Neural cell (in vitro differentiated cells): Measurements from ENCODE around the gene KRR1. TPM values are rescaled to one million over a fixed set of nuclear protein-coding genes. Genes with fewer than 3 reads are reported as not detected.

Experiments used
- H2AFZ ChIP-seq: fragments of 200-600, 300-800 bp; sonication (generic), shearing (Covaris generic); 2 replicates; pipeline ENCODE4 v1.6.0; 2014; ENCODE audit warnings: low read depth, mild to moderate bottlenecking, antibody characterized with exemption, low read length, moderate library complexity
- H3F3A ChIP-seq: fragments of 200-600 bp; shearing (Covaris generic); 2 replicates; pipeline ENCODE4 v1.6.1; 2016; ENCODE audit warnings: mild to moderate bottlenecking, moderate library complexity, mixed read lengths, antibody characterized with exemption, low read length; ENCODE audit not compliant: insufficient read depth, poor library complexity, severe bottlenecking
- H3K27ac ChIP-seq: fragments of 200-600, 300-800 bp; sonication (generic), shearing (Covaris generic); 2 replicates; pipeline ENCODE4 v1.5.1; 2014; ENCODE audit warnings: mild to moderate bottlenecking, low read length, moderate library complexity
- H3K27me3 ChIP-seq: fragments of 300-800, 200-600 bp; sonication (generic), shearing (Covaris generic); 2 replicates; pipeline ENCODE4 v1.6.0; 2014; ENCODE audit warnings: mild to moderate bottlenecking, low read depth, low read length, moderate library complexity; ENCODE audit not compliant: insufficient read depth
- H3K36me3 ChIP-seq: fragments of 300-800, 200-600 bp; sonication (generic), shearing (Covaris generic); 2 replicates; pipeline ENCODE4 v1.5.1; 2014; ENCODE audit warnings: mild to moderate bottlenecking, antibody characterized with exemption, low read length, moderate library complexity; ENCODE audit not compliant: insufficient read depth
- H3K4me2 ChIP-seq: fragments of 300-800, 200-600 bp; sonication (generic), shearing (Covaris generic); 2 replicates; pipeline ENCODE4 v1.6.0; 2014; ENCODE audit warnings: mild to moderate bottlenecking, low read length
- H3K4me3 ChIP-seq: fragments of 300-800, 200-600 bp; sonication (generic), shearing (Covaris generic); 2 replicates; pipeline ENCODE4 v1.5.1; 2014; ENCODE audit warnings: mild to moderate bottlenecking, low read length, moderate library complexity
- H3K79me2 ChIP-seq: fragments of 200-600 bp; shearing (Covaris generic); replicated peaks from 2 replicates; pipeline ENCODE4 v1.6.0; 2014; ENCODE audit warnings: mild to moderate bottlenecking, low read length, moderate library complexity; ENCODE audit not compliant: insufficient read depth
- H3K9ac ChIP-seq: fragments of 300-800, 200-600 bp; sonication (generic), shearing (Covaris generic); 2 replicates; pipeline ENCODE4 v1.6.1; 2016; ENCODE audit warnings: mild to moderate bottlenecking, low read length, mixed read lengths
- H3K9me2 ChIP-seq: fragments of 200-600 bp; shearing (Covaris generic); 2 replicates; pipeline ENCODE4 v1.6.1; 2016; ENCODE audit warnings: mild to moderate bottlenecking, low read length, mixed read lengths; ENCODE audit not compliant: insufficient read depth
- H3K9me3 ChIP-seq: fragments of 200-600, 300-800 bp; sonication (generic), shearing (Covaris generic); 2 replicates; pipeline ENCODE4 v1.6.1; 2016; ENCODE audit warnings: mild to moderate bottlenecking, mixed run types, low read length, moderate library complexity, mixed read lengths
- H4K20me1 ChIP-seq: fragments of 200-600 bp; shearing (Covaris generic); 2 replicates; pipeline ENCODE4 v1.6.1; 2016; ENCODE audit warnings: mild to moderate bottlenecking, mixed run types; ENCODE audit not compliant: insufficient read depth
- CTCF ChIP-seq: fragments of 450-650 bp; IDR thresholded peaks from 2 replicates; pipeline ENCODE4 v1.5.1; 2014; ENCODE audit warnings: antibody characterized with exemption, mild to moderate bottlenecking, moderate library complexity; ENCODE audit not compliant: poor library complexity, severe bottlenecking
- EP300 ChIP-seq: fragments of 450-650 bp; conservative IDR thresholded peaks from 2 replicates; pipeline ENCODE4 v1.6.1; 2014; ENCODE audit warnings: antibody characterized with exemption, mild to moderate bottlenecking, moderate library complexity; ENCODE audit not compliant: poor library complexity, severe bottlenecking
- EZH2 ChIP-seq: fragments of 200-600, 300-800 bp; shearing (Covaris generic), sonication (generic); IDR thresholded peaks from 2 replicates; pipeline ENCODE4 v1.6.1; 2014; ENCODE audit warnings: antibody characterized with exemption, low read length, borderline replicate concordance, mild to moderate bottlenecking; ENCODE audit not compliant: insufficient read depth, poor library complexity, severe bottlenecking
- MXI1 ChIP-seq: fragments of 450-650 bp; conservative IDR thresholded peaks from 2 replicates; pipeline ENCODE4 v1.6.1; 2014; ENCODE audit warnings: antibody characterized with exemption, mild to moderate bottlenecking; ENCODE audit not compliant: poor library complexity, severe bottlenecking
- POLR2AphosphoS5 ChIP-seq: IDR thresholded peaks from 2 replicates; pipeline ENCODE4 v1.6.1; 2012
- RAD21 ChIP-seq: fragments of 450-650 bp; conservative IDR thresholded peaks from 2 replicates; pipeline ENCODE4 v1.6.1; 2014; ENCODE audit warnings: antibody characterized with exemption, mild to moderate bottlenecking, moderate library complexity
- REST ChIP-seq: IDR thresholded peaks from 2 replicates; pipeline ENCODE4 v1.6.1; 2012; ENCODE audit warnings: borderline replicate concordance
- SMC3 ChIP-seq: fragments of 450-650 bp; conservative IDR thresholded peaks from 2 replicates; pipeline ENCODE4 v1.6.1; 2014; ENCODE audit warnings: antibody characterized with exemption, mild to moderate bottlenecking, moderate library complexity; ENCODE audit not compliant: poor library complexity
- TAF1 ChIP-seq: IDR thresholded peaks from 2 replicates; pipeline ENCODE4 v1.6.1; 2012; ENCODE audit warnings: low read depth
- polyA minus RNA-seq: library from RNA; depleted of rRNA, polyadenylated mRNA; stranded (reverse); fragments of >200 nt; gene quantifications from 2 replicates; pipeline ENCODE4 v1.2.3, GENCODE V29; 2014
- polyA plus RNA-seq: library from polyadenylated mRNA; depleted of rRNA; stranded (reverse); fragments of >200 nt; gene quantifications from 2 replicates; pipeline ENCODE4 v1.2.3, GENCODE V29; 2014

The KRR1 gene
- 60.9 and 74.5 TPM in 2 replicates for polyA plus RNA-seq
- polyA minus RNA-seq = 65.5 and 93.1 TPM in 2 replicates

- Histone ChIP-seq H3K9me3 (no peaks in the 10 kb centered on the region), H3K4me2 (peak within 1 kb of the TSS; percentile 85), H3K27ac (peak within 1 kb of the TSS; percentile 73), H2AFZ (peak within 1 kb of the TSS; percentile 95), H3K9me2 (no peaks in the 10 kb centered on the region), H3F3A (no peaks in the 10 kb centered on the region), H3K79me2 (peaks cover 19% of the 10 kb centered on the region), H4K20me1 (no peaks in the 10 kb centered on the region), H3K27me3 (no peaks in the 10 kb centered on the region), H3K36me3 (no peaks in the 10 kb centered on the region), H3K4me3 (peak within 1 kb of the TSS; percentile 86), H3K9ac (peak within 1 kb of the TSS; percentile 78)
- TF ChIP-seq REST = peak; percentile 95
- TF ChIP-seq TAF1 = peak; percentile 86
- TF ChIP-seq SMC3 = peak; percentile 55
- peak; percentile 86 for TF ChIP-seq POLR2AphosphoS5
- peak; percentile 61 for TF ChIP-seq EP300
- peak; percentile 92 for TF ChIP-seq MXI1
- TF ChIP-seq EZH2 = no peak
- peak; percentile 54 for TF ChIP-seq RAD21
- peak; percentile 37 for TF ChIP-seq CTCF
These were observed at the start of gene KRR1 for GRCh38 chr12:75511116-75512048. KRR1 (minus strand) TSS chr12:75511609; CDS start chr12:75511597, 12 bp downstream.

- Histone ChIP-seq H3K9me2 (no peaks in the 10 kb centered on the region), H3K4me3 (no peak overlapping the region)
- no peak for TF ChIP-seq POLR2AphosphoS5
- peak; percentile 87 for TF ChIP-seq CTCF
- peak; percentile 95 for TF ChIP-seq RAD21
- TF ChIP-seq REST = no peak
- no peak for TF ChIP-seq MXI1
- no peak for TF ChIP-seq EZH2
- no peak for TF ChIP-seq EP300
- no peak for TF ChIP-seq TAF1
- peak; percentile 94 for TF ChIP-seq SMC3
These were observed 48.8 kb upstream of the KRR1 start for GRCh38 chr12:75560167-75560566.

More at GRCh38 chr12:75560167-75560566, 48.8 kb upstream of the KRR1 start:
- Histone ChIP-seq H3K4me2 (no peak overlapping the region), H4K20me1 (no peaks in the 10 kb centered on the region), H3K79me2 (no peaks in the 10 kb centered on the region), H3K9me3 (no peaks in the 10 kb centered on the region), H3K27me3 (no peaks in the 10 kb centered on the region), H3K36me3 (no peaks in the 10 kb centered on the region), H3F3A (no peaks in the 10 kb centered on the region), H3K9ac (no peak overlapping the region), H2AFZ (no peak overlapping the region), H3K27ac (no peak overlapping the region)
